Measurements from ENCODE around the gene ATP13A4.
"Not testable (repeated sequence)": the region's sequence is repeated elsewhere in the genome, so short reads cannot be mapped to it uniquely, and the experiment has no call there.

Gene ATP13A4

DNA sequence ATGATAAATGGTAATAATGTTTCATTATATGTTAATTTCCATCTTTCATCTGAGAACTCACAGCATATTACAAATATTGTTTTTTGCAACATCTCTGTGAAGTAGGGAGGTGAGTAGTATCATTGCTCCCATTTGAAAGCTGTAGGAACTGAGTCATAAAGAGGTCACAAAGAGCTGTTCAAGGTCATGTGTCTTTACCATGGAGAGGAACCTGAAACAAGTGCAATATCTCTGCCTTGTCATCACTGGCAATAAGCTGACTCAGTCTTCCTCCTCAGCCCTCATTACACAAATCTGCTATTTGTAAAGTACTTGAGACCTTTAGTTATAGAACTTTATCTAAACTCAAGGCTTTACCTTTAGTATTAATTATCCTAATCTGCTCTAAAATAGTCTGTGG lies 4.4 kb upstream of the ATP13A4 start:
- no peak overlapping the region for H3K4me3 ChIP-seq (ENCODE audit: low read depth, low read length)

DNA sequence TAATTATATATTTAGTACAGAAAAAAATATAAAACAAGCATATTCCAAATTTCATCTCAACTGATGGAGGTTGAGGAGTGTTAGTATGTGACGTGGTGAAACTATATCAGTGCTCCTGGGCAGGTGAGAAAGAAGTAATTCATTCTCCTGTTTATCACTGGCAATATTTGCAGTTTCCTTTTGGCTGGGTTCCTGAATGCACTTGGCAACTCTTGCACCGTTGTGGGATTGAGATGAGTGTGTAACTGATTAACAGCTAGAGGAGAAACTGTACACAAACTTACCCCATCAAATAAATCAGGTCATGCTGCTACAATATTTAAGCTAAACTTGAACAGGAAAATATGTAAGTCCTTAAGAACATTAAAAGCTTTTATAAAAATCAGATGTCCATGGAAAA lies 2.1 kb upstream of the ATP13A4 start:
- no peak overlapping the region for H3K4me3 ChIP-seq (ENCODE audit: low read depth, low read length)

DNA sequence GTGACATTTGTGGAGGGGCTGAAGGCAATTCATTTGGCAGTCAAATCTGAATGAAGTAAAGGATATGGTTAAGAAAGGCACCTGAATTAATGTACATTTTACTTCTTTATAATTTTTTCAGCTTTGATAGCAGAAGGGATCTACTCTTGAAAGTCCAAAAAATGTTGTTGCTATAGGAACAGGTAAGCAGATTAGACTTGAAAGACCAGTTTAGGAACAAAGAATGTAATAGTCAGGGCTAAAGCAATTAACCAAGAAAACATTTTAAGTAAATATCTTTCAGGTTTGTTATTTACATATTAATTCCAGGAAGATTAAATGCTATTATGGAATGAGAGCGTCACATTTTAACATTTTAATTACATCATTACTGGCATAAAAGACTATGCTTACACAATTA lies 1.1 kb downstream of the ATP13A4 start:
- H3K4me3 ChIP-seq (ENCODE audit: low read depth, low read length): no peak overlapping the region

DNA sequence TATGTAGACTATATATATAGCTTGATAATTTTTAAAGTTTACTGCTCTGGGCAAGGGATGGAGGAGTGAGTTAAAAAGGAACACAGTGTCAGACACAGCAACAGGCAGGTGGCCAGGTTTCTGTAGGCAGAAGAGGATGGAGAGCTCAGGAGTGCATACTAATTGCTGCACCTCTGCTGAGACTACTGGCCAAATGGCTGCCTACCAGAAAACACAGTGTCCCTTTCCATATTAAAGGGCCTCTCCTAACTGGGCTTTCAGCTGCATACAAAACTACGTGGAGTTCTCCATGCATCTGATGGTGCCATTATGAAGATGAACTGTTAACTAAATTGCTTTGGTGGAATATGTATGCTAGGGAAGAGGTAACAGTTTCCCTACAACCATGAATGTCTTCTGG lies 1.8 kb downstream of the ATP13A4 start:
- no peak overlapping the region for H3K4me3 ChIP-seq (ENCODE audit: low read depth, low read length)

DNA sequence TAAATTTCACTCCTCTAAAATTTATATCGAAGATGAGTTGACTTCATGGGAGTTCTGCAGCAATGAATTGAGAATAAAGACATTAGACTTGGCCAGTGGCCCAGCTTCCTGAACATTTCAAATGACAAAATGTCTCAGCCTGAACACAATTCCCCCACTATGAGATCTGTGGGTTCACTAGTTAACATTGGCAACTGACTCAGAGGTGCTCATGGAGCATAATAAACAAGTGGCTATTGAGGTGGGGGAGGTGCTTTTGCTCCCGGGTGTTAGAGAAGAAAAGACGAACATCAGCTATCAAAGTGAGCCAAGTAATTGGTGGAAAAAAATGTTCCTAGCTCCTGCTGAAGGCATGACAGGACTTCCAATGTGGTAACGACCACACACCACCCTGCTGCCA lies 6.3 kb downstream of the ATP13A4 start:
- no peak overlapping the region for H3K4me3 ChIP-seq (ENCODE audit: low read depth, low read length)

DNA sequence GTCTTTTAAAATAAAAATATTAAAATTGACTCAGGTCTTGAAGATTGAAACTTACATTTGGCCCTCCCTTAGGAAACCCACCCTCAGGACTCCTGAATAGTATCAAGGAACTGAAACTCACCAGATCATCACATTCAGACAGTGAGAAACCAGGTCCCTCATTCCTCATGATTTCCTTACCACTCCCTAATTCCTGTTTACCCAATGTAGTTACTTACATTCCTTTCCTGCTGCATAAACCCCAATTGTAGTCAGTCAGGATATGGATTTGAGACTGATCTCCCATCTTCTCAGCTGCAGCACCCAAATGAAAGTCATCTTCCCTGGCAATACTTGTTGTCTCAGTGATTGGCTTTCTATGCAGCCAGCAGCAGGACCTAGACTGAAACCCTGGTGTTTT lies 8.6 kb downstream of the ATP13A4 start:
- no peak overlapping the region for H3K4me3 ChIP-seq (ENCODE audit: low read depth, low read length)

DNA sequence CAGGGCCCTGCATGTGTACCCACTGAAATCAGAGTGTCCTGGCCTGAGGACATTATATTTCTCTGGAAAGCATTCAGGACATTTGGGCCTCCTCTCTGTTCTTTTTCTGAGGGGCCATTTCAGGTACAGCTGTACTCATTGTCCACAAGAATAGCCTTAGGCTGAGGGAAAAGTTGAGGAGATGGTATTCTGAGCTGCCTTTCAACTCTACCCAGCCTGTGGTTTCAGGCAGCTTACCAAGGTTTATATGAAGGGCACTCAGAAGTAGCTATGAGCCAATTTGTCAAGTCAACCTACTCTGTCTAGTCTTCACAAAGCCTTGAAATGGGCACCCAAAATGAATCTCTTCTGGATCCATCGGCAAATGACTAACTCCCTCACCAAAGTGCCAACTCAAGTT lies 9.4 kb downstream of the ATP13A4 start:
- H3K4me3 ChIP-seq (ENCODE audit: low read depth, low read length): no peak overlapping the region

DNA sequence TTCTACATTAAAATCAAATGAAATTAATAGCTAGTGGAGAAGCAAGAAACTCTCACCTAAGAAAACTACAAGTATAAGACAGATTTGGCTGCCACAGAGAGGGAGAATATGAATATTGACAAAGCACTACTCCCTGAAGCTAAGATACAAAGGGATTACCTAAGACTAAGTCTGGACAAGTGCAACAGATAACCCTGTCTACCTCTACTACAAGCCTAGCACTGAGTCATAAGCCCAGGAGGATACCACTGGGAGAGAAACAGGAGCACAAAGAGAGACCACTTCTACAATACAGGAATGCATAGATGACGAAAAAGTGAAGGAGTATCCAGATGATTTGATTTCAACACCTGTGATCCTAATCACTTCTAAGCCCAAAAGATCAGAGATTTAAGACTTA lies 10.4 kb downstream of the ATP13A4 start:
- no peak overlapping the region for H3K4me3 ChIP-seq (ENCODE audit: low read depth, low read length)

DNA sequence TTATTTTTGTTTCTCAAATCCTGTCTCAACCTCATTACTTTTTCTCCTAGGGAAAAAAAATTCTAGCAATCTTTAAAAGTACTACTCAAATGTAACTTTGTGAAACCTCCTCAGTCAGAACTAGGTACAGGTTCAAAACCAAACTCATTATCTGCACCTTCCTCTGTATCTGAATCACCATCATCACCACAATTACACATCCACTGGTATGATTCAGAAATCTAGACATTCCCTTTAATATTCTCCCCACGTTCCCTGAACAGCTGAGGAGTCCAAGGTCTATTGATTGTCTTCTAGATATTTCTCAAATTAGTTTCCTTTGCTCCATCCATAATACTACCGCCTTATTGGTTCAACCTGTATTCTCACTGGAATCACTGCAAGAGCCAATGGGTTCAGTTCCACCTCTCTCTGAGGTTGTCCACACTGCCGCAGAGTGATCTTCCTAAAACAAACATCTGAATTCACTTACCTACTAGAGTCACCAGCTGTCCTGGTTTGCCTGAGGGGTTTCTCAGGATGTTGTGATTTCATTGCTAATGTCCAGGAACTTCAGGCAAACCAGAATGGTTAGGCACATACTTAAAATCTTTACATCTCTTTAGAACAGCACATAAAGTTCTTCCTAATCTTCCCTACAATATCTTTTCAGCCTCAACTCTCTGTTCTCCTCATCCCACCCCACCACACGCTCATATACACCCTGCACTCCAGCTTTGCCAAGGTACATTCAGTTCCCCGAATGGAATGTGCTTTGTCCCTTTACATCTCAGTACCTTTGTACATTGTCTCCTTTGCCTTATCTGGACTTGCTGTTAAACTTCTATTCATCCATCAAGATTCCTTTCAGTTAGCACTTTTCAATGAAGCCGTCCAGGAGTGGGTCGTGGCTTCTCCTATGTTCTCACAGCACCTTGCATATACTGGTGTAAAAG lies 24.2 kb downstream of the ATP13A4 start:
- H3K4me3 ChIP-seq (ENCODE audit: low read depth, low read length): no peak overlapping the region

DNA sequence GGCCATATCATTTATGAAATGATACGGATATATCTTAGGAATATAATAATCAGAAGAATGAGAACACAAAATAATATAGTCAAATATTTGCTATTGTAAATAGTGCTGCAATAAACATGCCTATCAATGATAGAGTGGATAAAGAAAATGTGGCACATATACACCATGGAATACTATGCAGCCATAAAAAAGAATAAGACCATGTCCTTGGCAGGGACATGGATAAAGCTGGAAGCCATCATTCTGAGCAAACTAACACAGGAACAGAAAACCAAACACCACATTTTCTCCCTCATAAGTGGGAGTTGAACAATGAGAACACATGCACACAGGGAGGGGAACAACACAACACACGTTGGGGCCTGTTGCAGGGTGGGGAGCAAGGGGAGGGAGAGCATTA lies 28.6 kb downstream of the ATP13A4 start:
- H3K4me3 ChIP-seq (ENCODE audit: low read depth, low read length): not testable (repeated sequence)

DNA sequence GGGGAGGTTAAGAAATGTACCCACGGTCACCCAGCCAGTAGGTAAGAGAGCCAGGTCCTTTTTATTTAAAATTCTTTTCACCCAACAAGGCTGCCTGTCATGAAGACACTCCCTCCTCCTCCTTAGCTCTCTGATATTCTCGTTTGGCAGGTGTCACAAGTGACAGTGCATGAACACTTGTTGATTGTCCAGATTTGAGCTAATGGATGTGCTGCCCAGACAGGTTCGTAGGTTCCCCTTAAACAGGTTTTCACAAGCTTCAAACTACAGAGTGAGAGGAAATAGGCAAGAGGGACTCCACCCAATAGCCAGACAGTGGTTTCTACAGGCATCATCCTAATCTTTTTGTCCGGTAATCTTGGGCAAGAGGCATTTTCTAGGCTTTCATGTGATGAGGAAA lies 32.2 kb downstream of the ATP13A4 start:
- H3K4me3 ChIP-seq (ENCODE audit: low read depth, low read length): no peak overlapping the region

DNA sequence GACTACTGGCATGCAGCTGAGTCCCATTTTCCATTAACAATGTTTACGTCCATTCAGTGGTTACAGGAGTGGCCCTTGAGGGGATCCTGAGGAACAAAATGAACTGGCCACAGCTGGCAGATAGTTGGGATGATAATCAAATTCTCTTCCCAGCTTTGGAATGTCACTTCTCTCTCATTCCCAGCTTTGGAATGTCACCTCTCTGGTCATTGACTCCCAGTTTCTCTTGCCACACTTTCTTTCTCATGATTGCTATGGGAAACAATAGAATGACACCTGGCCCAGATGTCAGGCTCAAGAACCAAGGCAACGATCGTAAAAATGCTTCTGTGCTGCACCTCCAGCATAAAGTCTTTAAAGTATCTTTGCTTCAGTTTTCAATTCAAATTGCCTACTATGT lies 34.0 kb downstream of the ATP13A4 start:
- no peak overlapping the region for H3K4me3 ChIP-seq (ENCODE audit: low read depth, low read length)

DNA sequence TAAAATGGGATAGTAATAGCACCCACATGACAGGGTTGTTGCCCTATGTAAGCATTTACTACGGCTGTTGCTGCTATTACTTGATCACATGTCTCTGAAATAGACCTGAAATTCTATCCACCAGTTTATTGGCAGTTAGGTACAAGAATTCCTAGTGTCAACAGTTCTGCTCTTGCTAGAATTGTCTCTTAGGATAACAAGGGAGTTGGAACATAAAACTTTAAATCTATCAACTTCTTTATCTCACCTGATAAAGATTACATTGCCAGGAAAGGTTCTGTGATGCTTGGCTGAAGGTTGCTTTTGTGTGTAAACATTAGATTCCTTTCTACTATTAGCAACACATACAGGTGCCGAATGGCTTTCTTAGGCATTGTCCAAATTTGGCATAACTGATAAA lies 38.7 kb downstream of the ATP13A4 start:
- no peak overlapping the region for H3K4me3 ChIP-seq (ENCODE audit: low read depth, low read length)

DNA sequence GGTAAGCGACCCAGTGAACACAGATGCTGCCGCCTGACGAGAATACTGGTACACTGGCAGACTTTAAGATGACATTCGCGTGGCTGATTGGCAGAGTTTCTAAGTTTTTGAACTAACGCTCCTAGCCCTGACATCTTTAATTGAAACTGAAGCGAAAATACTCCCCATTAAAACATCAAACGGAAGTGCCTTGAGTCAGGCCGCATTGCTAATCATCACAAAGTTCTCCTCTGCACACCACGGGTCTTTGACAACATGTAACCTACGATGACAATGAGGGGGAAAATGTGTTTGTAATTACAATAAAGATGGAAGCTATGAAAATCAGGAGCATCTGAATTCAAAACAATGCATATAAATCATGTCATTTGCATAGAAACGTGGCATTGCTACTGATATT lies 44.5 kb downstream of the ATP13A4 start:
- no peak overlapping the region for H3K4me3 ChIP-seq (ENCODE audit: low read depth, low read length)

DNA sequence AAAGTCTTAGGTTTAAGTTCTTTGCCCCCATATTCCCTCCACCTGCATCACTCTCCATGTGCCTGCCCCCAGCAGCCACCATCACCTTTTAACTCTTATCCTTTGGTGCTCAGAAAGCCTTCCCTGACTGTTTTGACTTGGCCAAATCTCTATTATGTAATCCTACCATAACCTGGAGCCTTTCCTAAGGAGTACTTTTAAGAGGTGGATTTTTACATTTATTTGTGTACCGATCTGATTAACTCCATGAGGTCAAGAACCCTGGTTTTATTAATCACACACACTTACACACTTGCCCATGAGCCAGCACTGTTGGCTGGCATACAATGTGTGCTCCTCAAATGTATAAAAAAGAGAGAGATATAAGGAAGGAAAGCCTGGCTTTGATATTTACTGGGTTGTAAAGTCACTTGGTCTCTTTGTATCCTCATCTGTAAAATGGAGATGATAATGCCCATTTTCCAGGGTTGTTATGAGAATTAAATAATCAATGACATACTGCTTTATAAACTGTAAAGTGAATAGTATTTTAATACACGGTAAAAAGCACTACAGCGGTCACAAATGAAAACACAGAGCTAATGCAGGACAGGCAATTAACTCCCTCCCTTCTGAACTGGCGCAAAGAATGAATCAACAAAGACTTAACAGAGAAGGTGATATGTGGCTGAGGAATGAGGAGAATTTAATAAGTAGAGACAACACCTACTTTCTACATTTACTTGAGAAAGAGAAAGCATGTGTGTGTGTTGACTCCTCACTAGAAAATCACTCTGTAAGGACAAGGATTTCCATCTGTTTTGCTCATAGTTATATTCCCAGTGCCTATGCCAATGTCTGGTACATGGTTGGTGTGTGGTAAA lies 45.4 kb downstream of the ATP13A4 start:
- no peak overlapping the region for H3K4me3 ChIP-seq (ENCODE audit: low read depth, low read length)

DNA sequence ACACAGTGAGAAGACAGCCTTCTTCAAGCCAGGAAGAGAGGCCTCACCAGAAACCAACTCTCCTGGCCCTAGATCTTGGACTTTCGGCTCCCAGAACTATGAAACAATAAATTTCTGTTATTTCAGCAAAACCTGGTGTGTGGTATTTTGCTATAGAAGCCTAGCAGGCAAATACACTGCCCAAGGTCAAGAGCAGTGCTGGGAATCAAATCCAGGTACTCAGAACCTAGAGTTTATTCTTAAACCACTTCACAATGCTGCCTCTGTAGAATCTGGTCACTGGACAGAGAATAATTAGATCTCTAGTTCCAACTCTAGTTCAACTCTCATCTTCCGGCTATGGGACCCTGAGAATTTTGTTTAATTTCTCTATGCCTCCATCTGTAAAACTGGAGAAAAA lies 46.6 kb downstream of the ATP13A4 start:
- H3K4me3 ChIP-seq (ENCODE audit: low read depth, low read length): no peak overlapping the region

DNA sequence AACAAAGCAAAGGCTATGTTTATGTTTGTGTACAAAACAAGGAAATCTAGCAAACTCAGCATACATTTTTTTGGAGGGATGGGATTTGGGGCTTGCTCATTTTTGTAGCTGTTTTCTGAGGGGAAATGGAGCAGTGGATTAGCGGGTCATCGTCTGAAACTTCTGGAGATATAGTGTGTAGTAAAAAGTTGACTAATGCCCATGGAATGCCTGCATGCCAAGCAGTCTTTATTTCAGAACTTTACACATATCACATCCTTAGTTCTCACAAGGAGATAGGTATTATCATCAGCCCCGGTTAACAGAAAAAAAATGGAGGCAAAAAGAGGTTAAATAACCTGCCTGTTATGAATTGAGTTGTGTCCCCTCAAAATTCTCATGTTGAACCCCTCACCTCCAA lies 47.1 kb downstream of the ATP13A4 start:
- H3K4me3 ChIP-seq (ENCODE audit: low read depth, low read length): no peak overlapping the region

DNA sequence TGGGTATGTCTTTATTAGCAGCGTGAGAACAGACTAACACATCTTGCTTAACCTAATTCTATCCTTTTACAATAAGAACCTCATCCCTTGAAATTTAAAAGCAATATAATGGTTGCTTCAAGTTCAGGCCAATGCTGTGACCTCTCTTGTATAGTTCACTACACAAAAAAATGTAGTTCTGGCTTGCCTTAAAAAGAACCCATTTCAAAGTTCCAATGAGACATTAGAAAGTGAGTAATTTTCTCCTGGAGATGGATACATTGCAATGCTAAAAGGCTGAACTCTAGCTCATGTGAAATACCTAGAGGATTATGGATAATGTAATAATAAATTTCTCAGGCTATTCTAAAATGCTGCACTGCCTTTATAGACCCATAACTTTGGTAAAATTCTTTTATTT lies 47.8 kb downstream of the ATP13A4 start:
- no peak overlapping the region for H3K4me3 ChIP-seq (ENCODE audit: low read depth, low read length)

DNA sequence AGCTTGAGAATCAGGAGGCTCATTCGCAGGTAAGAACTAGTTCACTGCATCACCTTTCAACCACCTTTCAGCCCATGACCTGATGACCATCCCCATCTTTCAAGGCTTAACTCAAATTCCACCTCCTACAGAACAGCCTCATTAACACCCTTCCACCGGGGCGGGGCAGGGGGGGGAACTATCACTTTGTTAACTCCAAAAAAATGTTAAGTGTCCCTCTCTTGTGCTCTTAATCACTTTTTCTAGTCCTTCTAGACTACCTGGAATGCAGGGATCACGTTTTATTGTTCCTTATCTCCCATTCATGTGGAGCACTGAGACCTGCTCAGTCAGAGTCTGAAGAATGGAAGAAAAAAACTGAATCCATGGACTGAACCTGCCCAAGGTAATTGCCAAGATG lies 51.8 kb downstream of the ATP13A4 start:
- H3K4me3 ChIP-seq (ENCODE audit: low read depth, low read length): no peak overlapping the region

DNA sequence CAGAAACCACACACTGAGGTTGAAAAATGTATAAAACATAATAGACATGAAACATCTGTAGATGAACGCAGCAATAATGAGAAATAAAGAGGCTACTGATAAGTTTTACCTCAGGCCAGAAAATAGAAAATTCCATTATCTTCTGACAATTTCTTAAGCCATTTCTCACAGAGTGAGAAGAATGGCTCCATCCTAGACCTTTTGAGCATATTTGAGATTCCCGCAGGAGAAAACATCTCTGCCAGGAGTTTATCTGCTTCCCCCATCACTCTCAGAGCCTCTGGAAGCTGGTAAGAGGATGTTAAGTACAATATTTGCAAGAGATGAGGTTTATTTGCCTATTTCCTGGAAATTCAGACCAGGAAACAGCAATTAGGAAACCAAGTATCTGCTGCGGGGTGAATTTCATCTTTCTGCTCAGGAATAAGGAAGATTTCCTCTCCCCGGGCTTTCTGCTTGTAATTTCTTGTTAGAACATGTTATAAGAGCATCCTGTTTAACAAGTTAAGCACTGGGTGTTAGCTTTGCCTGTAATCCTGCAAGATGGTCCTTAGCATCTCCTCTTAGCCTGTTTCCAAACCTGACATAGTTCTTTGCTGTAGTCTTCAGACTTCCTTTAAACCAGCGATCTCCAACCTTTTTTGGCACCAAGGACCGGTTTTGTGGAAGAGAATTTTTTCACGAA lies 54.8 kb downstream of the ATP13A4 start:
- no peak overlapping the region for H3K4me3 ChIP-seq (ENCODE audit: low read depth, low read length)

DNA sequence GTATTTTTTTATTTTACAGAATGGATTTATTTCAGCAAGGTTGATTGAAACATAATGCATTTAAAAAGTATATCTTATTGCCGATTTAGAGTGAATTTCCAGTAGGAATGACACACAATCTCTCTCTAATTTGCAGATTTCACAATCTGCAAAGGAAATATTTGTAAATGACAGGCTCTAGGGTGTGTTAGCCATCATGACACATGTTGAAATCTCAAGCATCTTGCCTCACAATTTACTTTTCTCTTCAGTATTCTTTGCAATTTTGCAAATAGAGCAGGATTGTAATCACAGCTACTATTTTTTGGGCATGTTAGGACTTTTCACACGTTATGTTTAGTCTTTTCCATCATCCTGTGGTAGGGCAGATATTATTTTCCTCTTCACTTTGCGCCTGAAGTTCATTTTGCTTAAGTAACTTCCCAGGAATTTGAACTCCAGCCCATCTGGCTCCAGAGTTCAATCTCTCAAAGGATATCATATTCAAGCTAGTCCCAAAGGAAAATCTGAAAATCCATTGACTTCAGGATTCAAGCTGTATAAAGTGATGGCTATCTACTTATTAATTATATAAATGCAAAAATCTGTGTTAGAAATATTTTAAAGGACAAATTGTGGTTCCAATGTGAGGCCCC lies 55.4 kb downstream of the ATP13A4 start:
- no peak overlapping the region for H3K4me3 ChIP-seq (ENCODE audit: low read depth, low read length)

Measured in iPS-11a (cell line).